NCI-H128 (cell line): Measurements from ENCODE around the gene CPEB3.
"Not testable (repeated sequence)": the region's sequence is repeated elsewhere in the genome, so short reads cannot be mapped to it uniquely, and the experiment has no call there.

ENCODE experiments used
- DNase-seq: peaks from one replicate; lab custom pipeline; 2025; ENCODE audit not compliant: unreplicated experiment; lab: John Stamatoyannopoulos, UW

Gene CPEB3

GRCh38 chr10:92216608-92217007 lies 74.3 kb downstream of the CPEB3 start:
- not testable (repeated sequence) for DNase-seq

- not testable (repeated sequence) for DNase-seq
These were observed 75.7 kb downstream of the CPEB3 start for GRCh38 chr10:92215222-92215621.

- DNase-seq: no peak
These were observed 77.8 kb downstream of the CPEB3 start for GRCh38 chr10:92213049-92213448.

- no peak for DNase-seq
These were observed 82.1 kb downstream of the CPEB3 start for GRCh38 chr10:92208736-92209135.

GRCh38 chr10:92208157-92208720 lies 82.6 kb downstream of the CPEB3 start:
- no peak for DNase-seq

- no peak for DNase-seq
These were observed 83.8 kb downstream of the CPEB3 start for GRCh38 chr10:92207061-92207460.

- DNase-seq: no peak
These were observed 86.8 kb downstream of the CPEB3 start for GRCh38 chr10:92203919-92204623.

- no peak for DNase-seq
These were observed 88.3 kb downstream of the CPEB3 start for GRCh38 chr10:92202536-92202935.

GRCh38 chr10:92200564-92200963 lies 90.3 kb downstream of the CPEB3 start:
- DNase-seq: no peak

GRCh38 chr10:92187101-92187500 lies 103.8 kb downstream of the CPEB3 start:
- DNase-seq: no peak

- no peak for DNase-seq
These were observed 105.9 kb downstream of the CPEB3 start for GRCh38 chr10:92184977-92185376.

GRCh38 chr10:92183199-92183598 lies 107.7 kb downstream of the CPEB3 start:
- no peak for DNase-seq

GRCh38 chr10:92181575-92181974 lies 109.3 kb downstream of the CPEB3 start:
- DNase-seq: no peak

GRCh38 chr10:92180399-92180798 lies 110.5 kb downstream of the CPEB3 start:
- no peak for DNase-seq

GRCh38 chr10:92177546-92177945 lies 113.3 kb downstream of the CPEB3 start:
- DNase-seq: no peak

GRCh38 chr10:92175164-92175563 lies 115.7 kb downstream of the CPEB3 start:
- no peak for DNase-seq

- DNase-seq: no peak
These were observed 116.9 kb downstream of the CPEB3 start for GRCh38 chr10:92173996-92174395.

- no peak for DNase-seq
These were observed 126.7 kb downstream of the CPEB3 start for GRCh38 chr10:92164036-92164696.

GRCh38 chr10:92162541-92162940 lies 128.3 kb downstream of the CPEB3 start:
- no peak for DNase-seq

GRCh38 chr10:92156874-92157773 lies 133.8 kb downstream of the CPEB3 start:
- DNase-seq: no peak

- DNase-seq: no peak
These were observed 140.1 kb downstream of the CPEB3 start for GRCh38 chr10:92150823-92151222.
